Adrenal gland (tissue), 5 donors: Measurements from ENCODE around the gene PBX2.

ENCODE experiments used
- CTCF ChIP-seq, 6 experiments: fragments of 450-650 bp in 4 of 6; fragments of 200-600 bp in 2 of 6; sonication (generic) in 1 of 6; IDR thresholded peaks; 1 replicate in 5 of 6; 2 replicates in 1 of 6; pipeline versions ENCODE4 v1.5.1 to v1.8.0; 2016 to 2021; ENCODE audit warnings: antibody characterized with exemption in 6 of 6, mild to moderate bottlenecking in 2 of 6, moderate library complexity in 1 of 6
- POLR2A ChIP-seq, 2 donors: fragments of 450-650 bp; IDR thresholded peaks; one replicate each; pipeline ENCODE4 v1.6.1; 2017; ENCODE audit warnings: antibody characterized with exemption in 2 of 2, mild to moderate bottlenecking in 2 of 2, moderate library complexity in 1 of 2
- donor health status: DM: no; HTN: no; CAD: no.

GRCh38 chr6:32139590-32139989 is 50.4 kb downstream of the PBX2 start:
- TF ChIP-seq CTCF (IDR thresholded peaks at IDR 0.05) (no peak), POLR2A (IDR thresholded peaks at IDR 0.05) (no peak)
